Measurements from ENCODE around the gene CELF1.
A peak's percentile ranks its signal among the peaks of the same experiment; 100 is the strongest.
"Not testable (repeated sequence)": the region's sequence is repeated elsewhere in the genome, so short reads cannot be mapped to it uniquely, and the experiment has no call there.

The CELF1 gene

GRCh38 chr11:47551086-47551485, 1.8 kb downstream of the CELF1 start:
- H3K4me1 ChIP-seq (ENCODE audit: control insufficient read depth, insufficient read depth, low read length), result peaks cover 8% of the 10 kb centered on the region
- H3K27me3 ChIP-seq (ENCODE audit: control insufficient read depth, insufficient read depth, low read length), result no peaks in the 10 kb centered on the region
- peak overlapping the region; percentile 99 for H3K4me3 ChIP-seq (ENCODE audit: low read length)
- no peaks in the 10 kb centered on the region for H3K36me3 ChIP-seq (ENCODE audit: control insufficient read depth, insufficient read depth, low read length)
- no peak overlapping the region for H3K9ac ChIP-seq (ENCODE audit: low read length)
- no peak overlapping the region for H3K27ac ChIP-seq (ENCODE audit: low read depth, low read length)

DNA sequence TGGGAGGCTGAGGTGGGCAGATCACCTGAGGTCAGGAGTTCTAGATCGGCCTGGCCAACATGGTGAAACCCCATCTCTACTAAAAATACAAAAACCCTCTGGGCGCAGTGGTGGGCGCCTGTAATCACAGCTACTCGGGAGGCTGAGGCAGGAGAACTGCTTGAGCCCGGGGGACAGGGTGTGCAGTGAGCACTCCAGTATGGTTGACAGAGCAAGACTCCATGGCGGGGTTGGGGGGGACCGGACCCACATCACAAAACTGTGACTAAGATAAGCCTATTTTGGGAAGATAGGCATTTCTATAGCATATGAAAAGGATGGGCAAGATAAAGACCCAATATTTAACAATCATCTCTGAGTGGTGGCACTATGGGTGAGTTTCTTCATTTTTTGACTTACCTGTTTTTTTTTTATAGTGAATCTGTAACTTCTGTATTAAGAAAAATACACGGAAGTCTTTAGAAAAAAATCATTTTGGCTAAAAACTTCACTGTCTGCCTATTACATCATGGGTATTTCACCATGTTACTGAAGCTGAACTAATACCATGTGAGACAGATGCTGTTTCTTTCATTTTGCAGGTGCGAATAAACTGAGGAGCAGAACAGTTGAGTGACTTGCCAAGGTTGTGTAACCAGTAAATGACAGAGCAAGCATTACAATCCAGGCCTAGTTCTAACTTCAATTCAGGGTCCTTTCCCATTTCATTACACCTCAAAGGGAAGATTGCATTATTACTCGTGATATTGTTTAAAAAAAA, 2.5 kb downstream of the CELF1 start:
- Histone ChIP-seq H3K4me1 (ENCODE audit: control insufficient read depth, insufficient read depth, low read length) (peaks cover 8% of the 10 kb centered on the region), H3K4me3 (ENCODE audit: low read length) (no peak overlapping the region)

DNA sequence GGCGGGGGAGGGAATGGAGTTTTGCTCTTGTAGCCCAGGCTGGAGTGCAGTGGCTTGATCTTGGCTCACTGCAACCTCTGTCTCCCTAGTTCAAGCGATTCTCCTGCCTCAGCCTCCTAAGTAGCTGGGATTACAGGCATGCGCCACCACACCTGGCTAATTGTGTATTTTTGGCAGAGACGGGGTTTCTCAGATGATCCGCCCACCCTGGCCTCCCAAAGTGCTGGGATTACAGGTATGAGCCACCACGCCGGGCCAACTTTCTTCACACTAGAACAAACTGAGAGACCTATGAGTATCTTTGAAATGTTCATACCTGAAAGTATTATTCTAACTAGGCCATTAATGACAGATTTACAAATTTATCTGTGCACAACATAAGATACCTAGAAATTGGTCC, 6.7 kb downstream of the CELF1 start:
- H3K4me3 ChIP-seq (ENCODE audit: low read length); H3K27me3 ChIP-seq (ENCODE audit: control insufficient read depth, insufficient read depth, low read length); H3K27ac ChIP-seq (ENCODE audit: low read depth, low read length); H3K9ac ChIP-seq (ENCODE audit: low read length); H3K36me3 ChIP-seq (ENCODE audit: control insufficient read depth, insufficient read depth, low read length); H3K4me1 ChIP-seq (ENCODE audit: control insufficient read depth, insufficient read depth, low read length): not testable (repeated sequence)

More for the DNA sequence above, 2.5 kb downstream of the CELF1 start:
- H3K27ac ChIP-seq (ENCODE audit: low read depth, low read length), result no peak overlapping the region
- no peaks in the 10 kb centered on the region for H3K36me3 ChIP-seq (ENCODE audit: control insufficient read depth, insufficient read depth, low read length)
- no peak overlapping the region for H3K9ac ChIP-seq (ENCODE audit: low read length)
- H3K27me3 ChIP-seq (ENCODE audit: control insufficient read depth, insufficient read depth, low read length), result no peaks in the 10 kb centered on the region

GRCh38 chr11:47545298-47545697, 7.6 kb downstream of the CELF1 start:
- Histone ChIP-seq H3K36me3 (ENCODE audit: control insufficient read depth, insufficient read depth, low read length) (no peaks in the 10 kb centered on the region), H3K27ac (ENCODE audit: low read depth, low read length) (no peak overlapping the region), H3K27me3 (ENCODE audit: control insufficient read depth, insufficient read depth, low read length) (no peaks in the 10 kb centered on the region), H3K4me3 (ENCODE audit: low read length) (no peak overlapping the region), H3K9ac (ENCODE audit: low read length) (no peak overlapping the region), H3K4me1 (ENCODE audit: control insufficient read depth, insufficient read depth, low read length) (peaks cover 1% of the 10 kb centered on the region)

DNA sequence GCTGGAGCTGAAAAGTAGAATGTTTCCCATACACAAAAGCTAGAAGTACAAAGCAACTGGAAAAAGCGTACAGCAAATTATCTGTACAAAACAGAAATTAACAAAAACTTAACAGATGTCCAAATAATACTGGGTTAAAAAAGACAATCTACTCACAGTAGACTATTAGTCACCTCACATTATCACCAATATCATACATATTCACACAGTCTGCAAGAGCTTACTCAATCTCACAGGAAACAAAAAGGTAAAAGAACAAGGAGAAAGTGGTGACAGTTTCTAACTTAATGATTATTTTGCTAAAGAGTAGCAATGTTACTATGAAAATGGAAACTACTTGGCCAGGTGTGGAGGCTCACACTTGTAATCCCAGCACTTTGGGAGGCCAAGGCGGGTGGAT, 11.9 kb downstream of the CELF1 start:
- Histone ChIP-seq H3K9ac (ENCODE audit: low read length) (no peak overlapping the region), H3K4me1 (ENCODE audit: control insufficient read depth, insufficient read depth, low read length) (peaks cover 18% of the 10 kb centered on the region), H3K36me3 (ENCODE audit: control insufficient read depth, insufficient read depth, low read length) (no peaks in the 10 kb centered on the region), H3K27me3 (ENCODE audit: control insufficient read depth, insufficient read depth, low read length) (no peaks in the 10 kb centered on the region), H3K4me3 (ENCODE audit: low read length) (no peak overlapping the region), H3K27ac (ENCODE audit: low read depth, low read length) (no peak overlapping the region)

- H3K36me3 ChIP-seq (ENCODE audit: control insufficient read depth, insufficient read depth, low read length), result no peaks in the 10 kb centered on the region
- H3K27ac ChIP-seq (ENCODE audit: low read depth, low read length), result no peak overlapping the region
- H3K9ac ChIP-seq (ENCODE audit: low read length), result no peak overlapping the region
- H3K27me3 ChIP-seq (ENCODE audit: control insufficient read depth, insufficient read depth, low read length), result no peaks in the 10 kb centered on the region
- no peak overlapping the region for H3K4me3 ChIP-seq (ENCODE audit: low read length)
- H3K4me1 ChIP-seq (ENCODE audit: control insufficient read depth, insufficient read depth, low read length), result peaks cover 18% of the 10 kb centered on the region
Observed at GRCh38 chr11:47539681-47540039, 13.3 kb downstream of the CELF1 start.

DNA sequence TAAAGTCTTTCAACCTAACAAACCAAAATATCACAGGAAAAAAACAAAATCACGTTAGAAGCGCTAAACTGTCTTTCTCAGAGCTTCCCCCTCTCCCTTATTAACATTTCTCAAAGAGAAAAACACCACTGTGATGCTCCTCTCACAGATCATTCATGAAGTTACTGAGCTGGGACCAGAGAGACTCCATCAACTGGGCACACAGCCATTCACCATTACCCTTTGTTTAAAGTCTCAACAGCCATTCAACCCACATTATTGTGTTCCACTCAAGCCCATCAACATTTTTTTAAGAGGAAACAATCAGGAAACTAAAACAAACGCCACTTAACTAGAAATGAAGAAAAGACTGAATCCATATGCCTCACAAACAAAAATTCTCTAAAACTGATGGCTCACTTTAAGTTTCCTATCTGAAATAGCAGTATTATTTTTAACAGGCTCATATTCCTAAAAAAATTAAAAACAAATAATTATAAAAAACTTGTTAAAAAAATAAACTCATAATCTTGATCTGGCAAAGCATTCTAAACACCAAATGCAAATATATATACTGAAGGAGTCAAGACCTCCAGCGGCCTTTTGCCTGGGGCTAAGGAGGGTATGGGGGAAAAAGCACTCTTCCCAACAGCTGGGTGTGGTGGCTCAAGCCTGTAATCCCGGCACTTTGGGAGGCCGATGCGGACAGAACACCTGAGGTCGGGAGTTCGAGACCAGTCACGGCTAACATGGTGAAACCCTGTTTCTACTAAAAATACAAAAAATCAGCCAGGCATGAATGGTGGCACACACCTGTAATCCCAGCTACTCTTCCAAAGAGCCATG, 14.0 kb downstream of the CELF1 start:
- Histone ChIP-seq H3K9ac (ENCODE audit: low read length) (no peak overlapping the region), H3K4me1 (ENCODE audit: control insufficient read depth, insufficient read depth, low read length) (peaks cover 18% of the 10 kb centered on the region), H3K36me3 (ENCODE audit: control insufficient read depth, insufficient read depth, low read length) (no peaks in the 10 kb centered on the region), H3K27me3 (ENCODE audit: control insufficient read depth, insufficient read depth, low read length) (no peaks in the 10 kb centered on the region), H3K27ac (ENCODE audit: low read depth, low read length) (no peak overlapping the region), H3K4me3 (ENCODE audit: low read length) (no peak overlapping the region)

- Histone ChIP-seq H3K27me3 (ENCODE audit: control insufficient read depth, insufficient read depth, low read length) (no peaks in the 10 kb centered on the region), H3K4me3 (ENCODE audit: low read length) (no peak overlapping the region), H3K36me3 (ENCODE audit: control insufficient read depth, insufficient read depth, low read length) (no peaks in the 10 kb centered on the region), H3K9ac (ENCODE audit: low read length) (no peak overlapping the region), H3K4me1 (ENCODE audit: control insufficient read depth, insufficient read depth, low read length) (peaks cover 26% of the 10 kb centered on the region), H3K27ac (ENCODE audit: low read depth, low read length) (no peak overlapping the region)
Observed at GRCh38 chr11:47536915-47537314, 16.0 kb downstream of the CELF1 start.

GRCh38 chr11:47534704-47535251, 18.2 kb downstream of the CELF1 start:
- Histone ChIP-seq H3K27me3 (ENCODE audit: control insufficient read depth, insufficient read depth, low read length) (no peaks in the 10 kb centered on the region), H3K4me1 (ENCODE audit: control insufficient read depth, insufficient read depth, low read length) (peaks cover 20% of the 10 kb centered on the region), H3K36me3 (ENCODE audit: control insufficient read depth, insufficient read depth, low read length) (no peaks in the 10 kb centered on the region), H3K9ac (ENCODE audit: low read length) (no peak overlapping the region), H3K4me3 (ENCODE audit: low read length) (no peak overlapping the region), H3K27ac (ENCODE audit: low read depth, low read length) (no peak overlapping the region)

DNA sequence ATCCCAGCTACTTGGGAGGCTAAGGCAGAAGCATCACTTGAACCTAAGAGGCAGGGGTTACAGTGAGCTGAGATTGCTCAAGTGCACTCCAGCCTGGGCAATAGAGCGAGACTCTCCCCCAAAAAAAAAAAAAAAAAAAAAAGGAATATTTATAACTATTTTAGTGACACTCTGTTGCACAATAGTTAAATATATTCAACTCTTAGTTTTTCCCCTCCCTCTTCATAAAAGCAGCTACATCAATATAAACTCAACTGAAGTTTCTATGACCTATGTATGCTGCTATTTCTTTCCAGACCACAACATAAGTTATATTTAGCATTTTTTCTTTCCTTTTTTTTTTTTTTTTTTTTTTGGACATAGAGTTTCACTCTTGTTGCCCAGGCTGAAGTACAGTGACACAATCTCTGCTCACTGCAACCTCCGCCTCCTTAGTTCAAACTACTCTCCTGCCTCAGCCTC, 19.2 kb downstream of the CELF1 start:
- Histone ChIP-seq H3K27ac (ENCODE audit: low read depth, low read length) (no peak overlapping the region), H3K27me3 (ENCODE audit: control insufficient read depth, insufficient read depth, low read length) (no peaks in the 10 kb centered on the region), H3K4me1 (ENCODE audit: control insufficient read depth, insufficient read depth, low read length) (peaks cover 14% of the 10 kb centered on the region), H3K9ac (ENCODE audit: low read length) (no peak overlapping the region), H3K36me3 (ENCODE audit: control insufficient read depth, insufficient read depth, low read length) (no peaks in the 10 kb centered on the region), H3K4me3 (ENCODE audit: low read length) (no peak overlapping the region)

DNA sequence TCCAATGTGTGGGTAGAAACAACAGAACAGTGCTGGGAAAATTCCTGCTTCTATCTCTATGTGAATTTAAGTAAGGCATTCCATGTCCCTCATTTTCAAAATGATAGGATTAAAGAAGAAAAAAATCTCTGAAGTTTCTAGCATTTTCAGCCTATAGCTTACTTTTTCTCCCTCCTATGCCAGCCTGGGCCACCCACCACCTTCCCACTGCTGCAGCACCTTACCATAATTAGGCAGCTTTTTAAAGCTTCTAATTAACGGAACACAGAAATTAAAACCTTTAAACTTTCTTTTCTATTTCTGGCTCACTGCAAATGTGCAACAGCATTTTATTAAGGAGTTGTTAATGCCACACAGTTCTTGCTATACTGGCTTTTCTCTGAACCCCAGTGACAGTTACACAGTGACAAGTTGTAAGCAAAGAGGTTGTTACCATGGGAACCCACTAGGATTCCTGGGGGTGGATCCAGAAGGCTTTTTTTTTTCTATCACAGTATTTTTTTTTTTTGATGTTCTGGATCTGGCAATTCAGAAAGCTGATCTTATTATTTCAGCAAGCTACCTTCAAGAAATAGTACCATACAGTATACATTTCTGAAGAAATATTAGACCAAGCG, 20.2 kb downstream of the CELF1 start:
- H3K27ac ChIP-seq (ENCODE audit: low read depth, low read length), result peak overlapping the region; percentile 32

GRCh38 chr11:47531666-47532065, 21.3 kb downstream of the CELF1 start:
- Histone ChIP-seq H3K27ac (ENCODE audit: low read depth, low read length) (no peak overlapping the region), H3K4me3 (ENCODE audit: low read length) (no peak overlapping the region), H3K36me3 (ENCODE audit: control insufficient read depth, insufficient read depth, low read length) (no peaks in the 10 kb centered on the region), H3K9ac (ENCODE audit: low read length) (no peak overlapping the region), H3K27me3 (ENCODE audit: control insufficient read depth, insufficient read depth, low read length) (no peaks in the 10 kb centered on the region), H3K4me1 (ENCODE audit: control insufficient read depth, insufficient read depth, low read length) (peaks cover 10% of the 10 kb centered on the region)

More for the DNA sequence above, 20.2 kb downstream of the CELF1 start:
- Histone ChIP-seq H3K4me1 (ENCODE audit: control insufficient read depth, insufficient read depth, low read length) (peaks cover 12% of the 10 kb centered on the region), H3K27me3 (ENCODE audit: control insufficient read depth, insufficient read depth, low read length) (no peaks in the 10 kb centered on the region), H3K4me3 (ENCODE audit: low read length) (no peak overlapping the region), H3K36me3 (ENCODE audit: control insufficient read depth, insufficient read depth, low read length) (no peaks in the 10 kb centered on the region), H3K9ac (ENCODE audit: low read length) (no peak overlapping the region)

Measured in rectal smooth muscle tissue (tissue), 1 donor.